HG03469 (cell line): ENCODE results near the gene KHDC4.
"Not testable (repeated sequence)": the region's sequence is repeated elsewhere in the genome, so short reads cannot be mapped to it uniquely, and the experiment has no call there.

Experiments
- ATAC-seq: cut with Tn5 transposase; IDR thresholded peaks from one replicate; pipeline ENCODE4 v1.9.1; 2021; ENCODE audit warnings: mild to moderate bottlenecking, moderate library complexity, moderate number of reproducible peaks; ENCODE audit not compliant: unreplicated experiment

The KHDC4 gene

DNA sequence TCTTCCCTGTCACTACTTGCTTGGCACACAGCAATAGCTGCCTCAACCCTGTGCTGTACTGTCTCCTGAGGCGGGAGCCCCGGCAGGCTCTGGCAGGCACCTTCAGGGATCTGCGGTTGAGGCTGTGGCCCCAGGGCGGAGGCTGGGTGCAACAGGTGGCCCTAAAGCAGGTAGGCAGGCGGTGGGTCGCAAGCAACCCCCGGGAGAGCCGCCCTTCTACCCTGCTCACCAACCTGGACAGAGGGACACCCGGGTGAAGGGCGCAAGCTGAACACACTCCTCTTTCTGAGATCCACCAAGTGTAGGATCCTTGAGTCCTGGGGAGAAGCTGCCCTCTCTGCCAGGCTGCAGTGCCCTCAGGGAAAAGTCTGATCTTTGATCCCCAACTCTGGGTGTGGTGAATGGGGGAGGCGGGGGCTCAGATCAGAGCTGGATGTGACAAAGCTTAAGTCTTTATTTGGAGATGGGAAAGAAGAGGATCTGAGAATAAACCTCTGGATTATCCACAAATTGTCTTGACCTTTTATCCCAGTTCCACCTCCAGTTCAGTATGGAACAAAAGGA, 8.4 kb upstream of the KHDC4 start:
- no peak for ATAC-seq

DNA sequence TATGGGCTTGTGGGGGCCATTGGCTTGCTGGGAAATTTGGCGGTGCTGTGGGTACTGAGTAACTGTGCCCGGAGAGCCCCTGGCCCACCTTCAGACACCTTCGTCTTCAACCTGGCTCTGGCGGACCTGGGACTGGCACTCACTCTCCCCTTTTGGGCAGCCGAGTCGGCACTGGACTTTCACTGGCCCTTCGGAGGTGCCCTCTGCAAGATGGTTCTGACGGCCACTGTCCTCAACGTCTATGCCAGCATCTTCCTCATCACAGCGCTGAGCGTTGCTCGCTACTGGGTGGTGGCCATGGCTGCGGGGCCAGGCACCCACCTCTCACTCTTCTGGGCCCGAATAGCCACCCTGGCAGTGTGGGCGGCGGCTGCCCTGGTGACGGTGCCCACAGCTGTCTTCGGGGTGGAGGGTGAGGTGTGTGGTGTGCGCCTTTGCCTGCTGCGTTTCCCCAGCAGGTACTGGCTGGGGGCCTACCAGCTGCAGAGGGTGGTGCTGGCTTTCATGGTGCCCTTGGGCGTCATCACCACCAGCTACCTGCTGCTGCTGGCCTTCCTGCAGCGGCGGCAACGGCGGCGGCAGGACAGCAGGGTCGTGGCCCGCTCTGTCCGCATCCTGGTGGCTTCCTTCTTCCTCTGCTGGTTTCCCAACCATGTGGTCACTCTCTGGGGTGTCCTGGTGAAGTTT, 7.8 kb upstream of the KHDC4 start:
- ATAC-seq = no peak

DNA sequence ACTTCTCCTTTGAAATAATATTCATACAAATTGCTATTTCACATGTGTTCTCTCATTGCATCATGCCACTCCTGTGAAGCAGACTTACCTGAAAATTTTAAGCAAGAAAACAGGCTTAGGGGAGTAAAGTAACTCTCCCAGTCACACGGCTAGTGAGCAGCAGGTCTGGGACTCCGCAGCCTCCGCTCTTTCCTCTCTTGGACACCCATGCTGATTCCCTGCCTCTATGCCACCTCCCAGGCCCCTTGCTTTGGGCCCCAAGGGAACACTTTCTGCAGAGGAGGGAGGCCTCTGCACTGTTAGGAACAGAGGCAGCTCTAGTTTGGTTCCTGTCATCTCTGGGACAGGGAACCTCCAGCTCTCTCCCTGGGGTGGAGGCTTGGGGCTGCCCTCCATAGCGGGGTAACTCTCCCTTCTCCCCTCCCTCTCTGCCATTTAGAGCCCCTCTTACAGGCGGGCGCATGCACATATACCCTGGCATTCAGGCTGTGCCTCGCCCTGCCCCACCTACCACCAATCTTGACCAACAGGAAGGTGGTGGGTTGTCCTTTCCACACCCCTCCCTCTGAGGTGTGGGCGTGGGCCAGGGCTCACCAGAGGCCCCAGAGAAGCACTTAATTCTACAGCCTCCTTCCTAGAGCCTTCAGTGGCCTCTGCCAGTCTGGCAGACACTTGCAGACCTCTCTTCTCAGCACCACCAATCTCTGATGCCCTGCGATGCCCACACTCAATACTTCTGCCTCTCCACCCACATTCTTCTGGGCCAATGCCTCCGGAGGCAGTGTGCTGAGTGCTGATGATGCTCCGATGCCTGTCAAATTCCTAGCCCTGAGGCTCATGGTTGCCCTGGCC, 7.0 kb upstream of the KHDC4 start, which contains the start of gene RXFP4:
TSS of gene RXFP4 (plus strand) at position 646 of the 852 bp plus-strand sequence. CDS start at position 718, 72 bp downstream.
- no peak for ATAC-seq

DNA sequence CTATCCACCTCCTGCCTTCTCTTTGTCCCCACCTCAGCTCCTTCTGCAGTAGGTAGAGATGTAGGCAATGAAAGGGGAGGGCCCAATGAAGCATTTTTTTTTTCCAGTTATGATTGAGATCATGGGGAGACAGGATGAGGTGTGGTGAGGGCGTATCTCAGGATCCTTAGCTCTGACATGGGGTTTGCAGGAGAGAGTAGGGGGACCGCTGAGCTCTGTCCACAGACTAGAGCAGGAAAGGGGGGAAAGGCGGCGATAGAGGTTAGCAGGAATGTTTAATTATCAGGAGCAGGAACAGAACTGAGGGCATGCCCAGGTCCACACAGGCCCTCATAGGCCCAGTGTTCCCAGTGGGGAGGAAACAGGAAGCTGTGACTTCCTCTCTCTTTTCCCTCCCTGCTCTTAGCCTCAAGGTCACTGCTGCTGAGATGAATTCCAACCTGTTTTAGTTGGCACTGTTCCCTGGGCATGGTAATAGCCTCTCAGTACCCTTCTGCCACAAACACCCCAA, 6.3 kb upstream of the KHDC4 start:
- no peak for ATAC-seq

DNA sequence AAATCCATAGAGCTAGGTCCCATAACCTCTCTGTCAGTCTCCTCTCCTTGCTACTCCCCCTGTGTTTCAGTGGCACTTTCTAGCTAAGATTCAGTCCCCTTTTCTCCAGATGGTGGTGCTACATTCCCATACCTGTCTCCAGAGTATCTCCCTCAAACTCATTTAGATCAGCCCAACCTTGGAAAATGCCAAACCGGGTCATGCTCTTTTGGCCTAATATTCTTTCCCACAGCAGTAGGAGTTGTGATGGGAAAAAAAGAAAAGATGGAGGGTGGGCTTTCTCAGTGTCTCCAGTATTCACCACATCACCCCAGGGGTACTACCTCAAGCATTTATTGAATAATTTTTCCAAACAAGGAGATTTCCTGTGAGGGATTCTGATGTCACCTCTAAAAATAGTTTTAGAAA, 4.0 kb upstream of the KHDC4 start:
- no peak for ATAC-seq

DNA sequence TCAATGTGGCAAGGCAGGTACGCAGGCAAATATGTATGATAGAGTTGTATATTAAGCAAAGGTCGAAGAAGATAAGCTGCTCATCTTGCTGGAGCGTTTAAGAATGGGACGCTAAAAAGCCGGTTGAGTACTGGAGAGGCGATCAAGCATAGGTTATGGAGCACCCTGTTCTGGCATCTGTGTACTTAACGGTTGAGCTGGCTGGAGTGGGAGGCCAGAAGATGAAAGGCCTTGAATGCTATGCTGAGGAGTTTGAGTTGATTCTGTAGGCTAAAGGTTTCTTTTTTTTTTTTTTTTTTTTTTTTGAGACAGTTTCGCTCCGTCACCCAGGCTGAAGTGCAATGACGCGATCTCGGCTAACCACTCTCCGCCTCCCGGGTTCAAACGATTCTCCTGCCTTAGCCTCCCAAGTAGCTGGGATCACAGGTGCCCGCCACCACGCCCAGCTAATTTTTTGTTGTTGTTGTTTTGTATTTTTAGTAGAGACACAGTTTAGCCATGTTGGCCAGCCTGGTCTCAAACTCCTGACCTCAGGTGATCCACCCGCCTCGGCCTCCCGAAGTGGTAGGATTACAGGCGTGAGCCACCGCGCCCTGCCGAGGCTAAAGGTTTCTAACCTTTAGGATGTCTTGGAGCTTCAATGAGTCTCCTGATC, 850 bp upstream of the KHDC4 start:
- no peak for ATAC-seq

DNA sequence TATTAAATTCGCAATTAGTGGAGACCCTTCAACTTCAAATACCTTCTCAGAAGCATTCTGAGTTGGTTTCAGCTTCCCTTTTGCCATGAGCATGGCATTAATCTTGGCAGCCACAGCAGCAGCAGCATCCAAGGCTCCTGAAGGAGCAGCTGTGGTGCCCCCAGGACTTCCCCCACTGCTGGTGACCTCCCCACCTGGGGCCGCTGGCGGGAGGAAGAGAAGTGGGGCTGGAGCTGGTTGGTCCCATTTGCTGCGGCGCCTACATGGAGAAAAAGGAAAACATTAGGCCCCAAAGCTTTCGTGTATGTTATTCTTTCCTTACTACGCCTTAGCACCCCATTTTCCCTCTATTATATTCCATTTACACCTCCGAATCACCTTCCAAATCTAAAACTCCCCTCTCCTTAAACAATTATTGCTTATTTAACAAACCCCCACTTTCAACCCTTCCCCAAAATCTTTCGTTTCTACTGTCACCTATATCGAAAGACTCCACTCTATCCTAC, 569 bp downstream of the KHDC4 start:
- ATAC-seq = no peak

DNA sequence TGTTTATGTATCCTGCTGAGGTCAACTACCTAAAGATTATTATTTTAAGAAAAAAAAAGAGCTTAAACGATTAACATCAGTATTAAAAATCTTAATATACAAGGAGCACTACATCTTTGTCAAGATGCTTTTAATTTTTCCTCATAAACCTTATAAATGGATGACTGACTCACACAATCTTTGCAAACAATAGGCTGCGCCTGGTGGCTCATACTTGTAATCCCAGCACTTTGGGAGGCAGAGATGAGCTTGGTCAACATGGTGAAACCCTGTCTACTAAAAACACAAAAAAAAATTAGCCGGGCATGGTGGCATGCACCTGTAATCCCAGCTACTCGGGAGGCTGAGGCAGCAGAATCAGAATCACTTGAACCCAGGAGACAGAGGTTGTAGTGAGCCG, 1.7 kb downstream of the KHDC4 start:
- no peak for ATAC-seq

DNA sequence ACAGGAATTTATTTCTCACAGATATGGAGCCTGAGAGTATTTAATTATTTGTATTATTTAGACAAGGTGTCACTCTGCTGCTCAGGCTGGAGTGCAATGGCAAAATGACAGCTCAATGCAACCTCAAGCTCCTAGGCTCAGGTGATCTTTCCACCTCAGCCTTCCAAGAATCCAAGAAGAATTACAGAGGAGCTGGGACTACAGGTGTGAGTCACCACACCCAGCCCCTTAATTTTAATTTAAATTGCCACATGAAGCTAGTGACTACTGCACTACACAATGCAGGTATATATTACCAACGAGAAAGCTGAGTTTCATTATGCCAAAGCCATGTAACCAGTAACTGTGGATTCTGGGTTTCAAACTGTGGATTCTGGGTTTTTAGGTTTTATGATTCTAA, 2.1 kb downstream of the KHDC4 start:
- ATAC-seq = no peak

DNA sequence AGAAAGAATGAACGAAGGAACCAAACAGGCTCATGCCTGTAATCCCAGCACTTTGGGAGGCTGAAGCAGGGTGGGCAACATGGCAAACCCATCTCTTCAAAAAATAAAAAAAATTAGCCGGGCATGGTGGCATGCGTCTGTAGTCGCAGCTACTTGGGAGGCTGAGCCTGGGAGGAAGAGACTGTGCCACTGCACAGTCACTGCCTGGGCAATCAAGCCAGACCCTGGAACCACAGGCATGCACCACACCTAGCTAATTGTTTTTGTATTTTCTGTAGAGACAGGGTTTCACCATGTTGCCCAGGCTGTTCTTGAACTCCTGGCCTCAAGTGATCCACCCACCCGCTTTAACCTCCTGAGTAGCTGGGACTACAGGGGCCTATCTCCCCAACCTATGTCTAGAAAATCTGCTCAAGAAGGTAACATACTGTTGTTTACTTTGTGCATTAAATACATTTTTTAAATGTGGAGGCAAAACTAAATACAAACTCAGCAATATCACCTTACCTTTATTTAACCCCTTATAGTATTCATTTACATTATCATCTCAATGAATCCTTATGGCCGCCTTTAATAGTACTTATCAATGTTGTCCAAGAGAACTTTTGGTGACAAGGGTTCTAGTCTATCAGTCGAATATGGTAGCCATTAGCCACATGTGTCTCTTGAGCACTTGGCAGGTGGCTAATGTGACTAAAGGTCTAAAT, 2.7 kb downstream of the KHDC4 start:
- no peak for ATAC-seq

DNA sequence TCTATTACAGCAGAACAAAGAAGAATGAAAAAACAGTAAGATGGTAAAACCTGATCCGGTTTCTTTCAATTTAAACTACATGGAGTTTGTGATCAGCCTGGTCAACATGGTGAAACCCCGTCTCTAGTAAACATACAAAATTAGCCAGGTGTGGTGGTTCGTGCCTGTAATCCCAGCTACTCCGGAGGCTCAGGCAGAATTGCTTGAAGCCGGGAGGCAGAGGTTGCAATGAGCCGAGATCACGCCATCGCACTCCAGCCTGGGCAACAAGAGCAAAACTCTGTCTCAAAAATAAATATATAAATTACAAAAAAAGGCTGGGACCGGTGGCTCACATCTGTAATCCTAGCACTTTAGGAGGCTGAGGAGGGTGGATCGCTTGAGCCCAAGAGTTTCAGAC, 3.5 kb downstream of the KHDC4 start:
- ATAC-seq = not testable (repeated sequence)

DNA sequence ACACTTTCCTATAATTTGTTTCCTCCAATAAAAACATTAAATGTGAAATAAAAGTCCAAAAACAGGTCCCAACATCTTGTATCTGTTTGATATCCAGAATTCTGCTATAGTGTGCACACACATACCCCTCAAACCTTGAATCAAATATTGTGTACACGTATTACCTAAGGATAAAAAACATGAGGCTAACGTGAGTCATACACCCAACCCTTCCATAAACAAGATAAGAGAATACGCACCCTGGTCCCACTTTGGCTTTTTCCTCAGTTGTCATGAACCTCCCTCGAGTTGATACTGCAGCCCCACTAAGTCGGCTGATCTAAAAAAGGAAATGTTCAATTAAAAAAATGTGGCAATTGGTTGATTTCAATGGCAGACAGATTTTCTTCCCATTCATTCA, 5.2 kb downstream of the KHDC4 start:
- no peak for ATAC-seq

DNA sequence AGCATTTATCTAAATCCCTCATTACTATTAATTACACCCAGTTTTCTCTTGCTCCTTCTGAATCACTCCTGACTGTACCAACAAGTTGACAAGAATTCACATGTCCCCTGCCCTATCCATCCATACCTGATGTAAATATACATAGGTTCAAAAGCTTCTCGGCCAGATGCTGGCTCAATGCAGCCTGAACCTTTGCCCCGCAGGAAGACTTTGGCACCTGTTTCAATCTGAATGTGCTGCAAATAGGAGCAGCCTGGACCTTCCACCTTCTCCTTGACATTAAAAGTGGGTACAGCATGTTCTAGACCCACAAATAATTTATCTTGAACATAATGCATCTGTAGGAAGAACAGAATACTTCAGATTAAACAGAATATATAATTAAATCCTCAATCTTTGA, 8.7 kb downstream of the KHDC4 start:
- ATAC-seq = no peak

DNA sequence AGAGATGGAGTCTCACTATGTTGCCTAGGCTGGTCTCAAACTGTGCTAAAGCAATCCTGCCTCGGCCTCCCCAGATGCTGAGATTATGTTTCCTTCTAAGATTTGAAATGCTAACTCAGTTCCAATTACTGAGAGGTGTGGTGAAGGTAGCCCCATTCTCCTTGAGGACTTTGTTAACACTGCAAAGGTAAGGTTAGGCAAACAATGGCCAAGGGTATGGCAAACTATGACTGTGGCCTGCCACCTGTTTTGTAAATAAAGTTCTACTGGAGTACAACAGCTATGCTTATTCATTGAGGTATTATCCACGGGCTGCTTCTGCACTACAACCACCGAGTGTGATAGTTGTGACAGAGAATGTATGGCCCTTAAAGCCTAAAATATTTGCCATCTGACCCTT, 13.5 kb downstream of the KHDC4 start:
- ATAC-seq = no peak

DNA sequence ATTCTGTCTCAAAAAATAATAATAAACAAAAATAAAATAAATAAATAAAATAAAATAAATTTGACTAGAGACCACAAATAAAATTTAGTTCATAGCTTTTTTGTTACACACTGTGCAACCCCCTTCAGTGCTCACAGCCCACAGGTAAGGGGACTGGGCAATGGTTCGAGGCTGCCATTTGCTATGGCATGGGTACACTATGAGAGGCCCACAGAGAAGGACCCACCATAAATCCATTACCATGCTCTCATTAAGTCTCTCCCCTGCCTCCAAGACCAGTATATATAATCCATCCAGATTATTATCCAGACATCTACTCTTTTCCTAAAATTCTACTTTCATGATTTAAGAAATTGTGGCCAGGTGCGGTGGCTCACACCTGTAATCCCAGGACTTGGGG, 14.4 kb downstream of the KHDC4 start:
- ATAC-seq = no peak

DNA sequence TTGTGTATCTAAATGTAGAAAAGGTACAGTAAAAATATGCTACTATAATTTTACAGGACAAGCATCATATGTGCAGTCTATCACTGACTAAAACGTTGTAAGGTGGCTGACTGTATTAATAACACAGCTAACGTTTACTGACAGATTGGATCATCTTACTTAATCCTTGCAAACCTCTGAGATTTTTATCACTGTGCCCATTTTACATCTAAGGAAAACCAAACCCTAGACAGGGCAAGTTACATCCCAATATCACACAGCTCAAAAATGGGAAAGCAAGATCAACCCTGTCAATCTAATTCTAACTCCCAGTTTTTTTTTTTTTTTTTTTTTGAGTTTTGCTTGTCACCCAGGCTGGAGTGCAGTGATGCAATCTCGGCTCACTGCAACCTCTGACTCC, 15.6 kb downstream of the KHDC4 start:
- ATAC-seq = no peak

DNA sequence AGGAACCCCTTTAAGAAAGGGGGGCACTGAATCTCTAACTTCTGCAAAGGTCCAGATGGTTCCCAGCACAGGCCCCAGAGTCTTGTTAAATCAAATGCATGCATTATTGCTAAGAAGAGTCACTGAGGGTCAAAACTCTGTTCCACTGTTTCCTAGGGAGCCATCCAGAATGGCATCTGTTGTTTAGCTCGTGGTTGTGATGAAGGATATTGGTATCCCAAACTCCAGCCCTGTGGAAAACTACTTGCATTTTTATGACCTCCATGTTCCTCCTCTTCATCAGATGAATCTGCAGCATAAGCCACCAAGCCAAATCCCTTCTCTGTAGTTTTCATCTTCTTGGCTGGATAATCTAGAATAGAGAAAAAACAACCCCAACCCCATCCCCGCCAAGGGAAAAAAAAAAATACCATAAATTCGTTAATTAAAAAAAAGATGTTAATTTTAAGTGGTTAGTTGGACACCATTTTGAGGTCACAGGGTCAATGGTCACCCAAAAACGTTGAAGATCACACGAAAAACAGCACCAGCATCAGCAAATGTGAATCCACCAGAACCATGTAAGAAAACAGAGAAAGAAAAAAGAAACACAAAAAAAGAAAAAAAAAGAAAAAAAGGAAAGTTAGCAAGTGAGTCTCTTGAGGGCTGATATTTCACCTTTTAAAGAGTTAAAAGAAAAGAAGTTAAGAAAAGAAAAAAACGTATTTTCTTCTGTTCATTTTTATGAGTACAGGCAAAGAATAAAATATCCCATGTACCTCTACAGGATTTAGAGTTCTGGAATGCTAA, 20.1 kb downstream of the KHDC4 start:
- ATAC-seq = no peak

DNA sequence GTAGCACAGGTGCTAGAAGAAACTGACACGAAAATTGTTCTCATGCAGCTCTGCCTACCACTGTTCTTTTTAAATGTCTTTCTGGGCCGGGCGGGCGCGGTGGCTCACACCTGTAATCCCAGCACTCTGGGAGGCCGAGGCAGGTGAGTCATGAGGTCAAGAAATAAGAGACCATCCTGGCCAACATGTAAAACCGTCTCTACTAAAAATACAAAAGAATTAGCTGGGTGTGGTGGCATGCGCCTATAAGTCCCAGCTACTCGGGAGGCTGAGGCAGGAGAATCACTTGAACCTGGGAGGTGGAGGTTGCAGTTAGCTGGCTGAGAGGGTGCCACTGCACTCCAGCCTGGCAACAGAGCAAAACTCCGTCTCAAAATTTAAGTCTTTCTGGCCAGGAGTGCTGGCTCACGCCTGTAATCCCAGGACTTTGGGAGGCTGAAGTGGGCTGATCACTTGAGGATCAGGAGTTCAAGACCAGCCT, 22.1 kb downstream of the KHDC4 start:
- ATAC-seq = no peak
